GM19455 (cell line): ENCODE data around the gene CLASP1.

Experiments used
- ATAC-seq: cut with Tn5 transposase; IDR thresholded peaks from one replicate; pipeline ENCODE4 v1.9.1; 2021; ENCODE audit not compliant: unreplicated experiment

Gene CLASP1

DNA sequence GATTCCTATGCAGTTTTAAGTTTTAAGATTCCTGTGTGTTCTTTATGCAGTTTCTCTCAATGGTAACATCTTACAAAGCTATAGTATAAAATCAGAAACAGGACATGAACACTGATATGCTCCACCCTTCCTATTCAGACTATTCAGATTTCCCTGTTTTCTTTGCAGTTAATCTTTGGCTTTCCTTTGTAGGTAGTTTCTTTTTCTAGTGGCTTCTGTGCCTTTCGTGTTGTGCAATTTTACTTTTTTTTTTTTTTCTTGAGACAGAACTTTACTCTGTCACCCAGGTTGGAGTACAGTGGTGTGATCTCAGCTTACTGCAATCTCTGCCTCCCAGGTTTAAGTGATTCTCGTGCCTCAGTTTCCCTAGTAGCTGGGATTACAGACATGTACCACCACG lies 213.5 kb downstream of the CLASP1 start:
- ATAC-seq = no peak

- no peak for ATAC-seq
These were observed 218.0 kb downstream of the CLASP1 start for GRCh38 chr2:121431214-121431613.

GRCh38 chr2:121429927-121430520 lies 219.2 kb downstream of the CLASP1 start:
- ATAC-seq = no peak

DNA sequence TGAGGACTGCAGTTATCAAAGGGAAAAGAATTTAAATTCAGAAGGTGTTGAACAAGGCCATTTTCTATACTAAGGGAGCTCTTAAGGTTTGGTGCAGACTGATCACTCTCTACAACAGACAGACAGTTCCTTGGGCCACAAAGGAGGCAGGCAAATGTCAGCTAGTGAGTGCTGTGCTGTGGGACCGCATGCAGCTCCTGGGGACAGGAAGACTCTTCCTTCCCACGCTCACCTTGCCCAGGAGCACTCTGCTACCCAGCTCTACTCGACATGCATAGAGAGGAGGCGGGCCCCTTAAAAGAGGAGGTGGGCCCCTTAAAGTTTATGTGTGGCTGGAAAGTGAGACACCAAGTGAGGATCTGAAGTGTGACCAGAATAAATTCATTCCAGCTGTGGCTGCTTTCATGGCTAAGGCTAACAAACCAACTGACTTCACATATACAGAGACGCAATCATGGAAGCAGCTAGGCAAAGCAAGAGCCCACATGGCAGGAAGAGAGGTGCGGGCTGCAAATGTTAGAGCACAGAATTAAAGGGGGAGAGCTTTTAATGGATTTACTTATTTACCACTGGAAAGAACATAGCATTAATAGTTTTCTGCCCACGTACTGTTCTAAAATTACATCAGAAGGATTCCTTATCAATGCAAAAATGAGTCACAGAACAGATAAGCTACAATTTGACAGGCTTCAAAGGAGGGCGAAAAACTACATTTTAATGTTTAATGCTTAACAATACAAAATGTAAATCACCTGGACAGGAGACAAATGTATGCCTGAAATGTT lies 220.0 kb downstream of the CLASP1 start:
- ATAC-seq = no peak

DNA sequence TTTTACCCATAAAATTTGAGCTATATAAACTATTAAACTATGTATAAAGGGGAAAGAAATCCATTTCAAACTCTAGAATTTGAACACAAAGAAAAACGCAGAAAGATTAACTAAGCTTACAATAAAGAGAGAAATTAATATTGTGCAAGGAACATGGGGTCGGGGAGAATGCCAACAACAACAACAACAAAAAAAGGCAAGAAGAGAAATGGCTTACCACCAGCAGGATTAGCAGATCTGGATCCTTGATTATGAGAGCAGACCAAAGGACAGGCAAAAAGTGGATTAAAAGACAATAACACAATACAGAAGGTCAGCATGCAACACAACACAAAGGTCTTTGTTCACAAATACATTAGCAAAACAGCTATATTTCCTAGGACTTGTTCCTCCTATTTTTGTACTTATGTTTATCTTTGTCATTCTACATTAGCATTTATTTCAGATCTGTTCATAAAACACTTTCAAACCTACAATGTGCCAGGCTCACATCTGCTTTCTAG lies 222.0 kb downstream of the CLASP1 start:
- no peak for ATAC-seq

GRCh38 chr2:121420486-121420885 lies 228.8 kb downstream of the CLASP1 start:
- no peak for ATAC-seq

DNA sequence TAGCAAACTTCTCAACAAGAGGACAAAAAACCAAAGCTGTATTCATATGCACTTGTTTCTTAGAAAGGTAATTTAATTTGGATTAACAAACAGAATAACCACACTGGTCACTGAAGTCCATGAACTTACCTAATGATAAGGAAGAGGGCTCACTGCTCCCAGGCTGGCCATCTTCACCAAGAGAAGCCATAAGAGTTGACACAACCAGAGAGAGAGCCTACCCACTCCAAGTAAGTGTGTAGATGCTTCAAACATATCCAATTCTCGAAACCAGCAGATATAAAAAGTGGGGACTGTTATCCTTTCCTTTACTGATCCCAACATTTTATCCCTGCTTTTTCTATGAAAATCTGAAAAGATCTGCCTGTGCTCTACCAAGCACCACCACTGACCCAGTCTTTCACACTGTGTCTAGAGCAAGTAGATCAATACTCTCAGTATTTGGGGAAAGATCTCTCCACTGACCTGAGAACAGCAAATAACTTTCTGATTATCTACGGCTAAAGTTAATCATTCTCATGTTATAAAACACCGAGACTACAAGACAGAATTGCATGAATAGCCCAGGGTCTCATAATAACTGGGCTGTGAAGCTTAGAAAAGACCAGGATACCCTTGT lies 230.1 kb downstream of the CLASP1 start:
- no peak for ATAC-seq

DNA sequence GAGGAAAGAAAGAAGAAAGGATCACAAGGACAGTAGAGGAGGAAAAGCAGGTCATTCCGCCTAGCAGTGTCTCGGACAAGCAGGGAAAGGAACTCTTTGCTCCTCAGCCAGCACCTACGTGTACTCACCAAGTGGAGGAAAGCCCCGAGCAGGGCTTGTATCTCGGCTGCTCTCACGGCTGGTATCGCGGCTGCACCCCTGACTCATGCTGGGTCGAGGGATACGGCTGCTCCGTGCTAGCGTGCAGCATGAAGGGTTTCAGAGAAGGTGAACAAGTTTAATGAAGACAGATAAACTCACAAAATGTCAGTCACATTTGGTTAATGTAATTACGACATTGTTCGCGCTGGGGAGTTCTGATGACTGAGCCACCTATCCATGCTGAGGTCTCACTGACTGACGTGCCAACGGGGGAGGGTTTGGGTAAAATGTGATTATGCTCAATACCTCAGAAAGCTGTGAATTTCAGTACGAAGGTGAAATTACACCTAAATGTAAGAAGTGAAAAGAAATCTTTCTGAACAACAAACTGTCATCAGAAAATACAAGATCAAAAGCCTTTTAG lies 230.7 kb downstream of the CLASP1 start:
- no peak for ATAC-seq

DNA sequence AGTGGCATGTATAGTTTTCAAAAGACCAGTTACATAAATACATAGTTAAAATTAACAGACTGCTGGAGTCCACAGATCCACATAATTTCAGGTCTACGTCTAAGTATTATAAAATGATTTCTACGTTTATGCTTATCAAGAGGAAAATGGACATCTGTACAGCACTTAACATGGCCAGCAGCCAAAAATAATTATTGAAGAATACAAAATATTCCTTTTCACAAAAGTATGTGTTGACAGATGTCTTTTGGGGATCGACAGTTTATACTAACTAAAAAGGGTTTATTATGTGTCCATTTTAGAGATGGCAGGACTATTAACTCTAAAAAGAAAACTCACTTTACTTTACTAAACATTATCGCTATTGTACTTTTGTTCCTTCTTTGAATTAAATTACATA lies 231.4 kb downstream of the CLASP1 start:
- no peak for ATAC-seq

DNA sequence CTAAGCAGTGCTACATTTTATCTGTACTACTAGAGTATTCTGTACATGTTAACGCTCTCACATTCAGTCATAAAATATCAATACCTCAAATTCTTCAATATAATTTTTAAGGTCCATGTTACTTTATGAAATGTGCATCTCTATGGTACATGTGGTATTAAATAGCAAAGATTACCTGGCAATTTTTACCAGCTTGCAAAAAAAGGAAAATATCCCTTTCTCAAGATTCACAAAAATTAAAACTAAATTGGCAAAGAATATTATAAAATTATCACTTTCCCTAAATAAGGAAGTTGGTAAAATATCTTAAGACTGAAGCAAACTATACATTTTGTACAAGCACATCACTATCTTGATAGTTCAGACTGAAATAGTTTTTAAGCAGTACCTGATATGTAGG lies 233.5 kb downstream of the CLASP1 start:
- ATAC-seq = no peak

DNA sequence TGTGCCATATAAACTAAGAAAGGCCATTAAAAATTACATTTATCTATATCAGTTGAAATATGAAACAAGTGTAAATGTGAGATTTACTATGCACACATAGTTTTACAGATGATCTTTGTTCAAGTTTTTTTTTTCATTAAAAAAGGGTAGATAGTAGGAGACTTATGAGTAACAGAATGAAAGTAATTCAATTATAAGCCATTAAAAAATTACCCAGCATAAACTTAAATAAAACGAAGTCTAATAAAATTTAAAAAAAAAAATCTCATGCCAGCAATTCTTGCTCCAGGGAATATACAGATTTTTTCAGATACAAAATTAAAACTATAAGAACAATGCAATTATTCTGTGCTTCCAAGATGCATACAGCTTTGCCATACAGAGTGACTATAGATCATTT lies 236.9 kb downstream of the CLASP1 start:
- no peak for ATAC-seq

DNA sequence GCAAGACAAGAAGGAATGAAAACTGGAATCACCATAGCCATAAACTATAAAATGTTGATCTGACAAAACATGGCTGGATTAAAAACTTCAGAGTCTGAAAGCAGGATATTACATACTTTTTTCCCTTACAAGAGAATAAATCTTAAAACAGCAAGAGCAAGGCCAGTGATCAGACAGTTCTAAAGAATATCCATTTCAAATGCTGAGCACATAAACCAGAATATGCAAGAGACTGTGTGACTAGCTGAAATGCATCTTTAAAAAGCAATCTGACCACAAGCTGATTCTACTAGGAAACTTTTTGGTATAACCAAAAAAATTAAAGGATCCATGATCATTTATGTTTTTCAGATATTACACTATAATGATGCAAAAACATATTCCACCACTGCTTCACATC lies 239.3 kb downstream of the CLASP1 start:
- ATAC-seq = no peak

DNA sequence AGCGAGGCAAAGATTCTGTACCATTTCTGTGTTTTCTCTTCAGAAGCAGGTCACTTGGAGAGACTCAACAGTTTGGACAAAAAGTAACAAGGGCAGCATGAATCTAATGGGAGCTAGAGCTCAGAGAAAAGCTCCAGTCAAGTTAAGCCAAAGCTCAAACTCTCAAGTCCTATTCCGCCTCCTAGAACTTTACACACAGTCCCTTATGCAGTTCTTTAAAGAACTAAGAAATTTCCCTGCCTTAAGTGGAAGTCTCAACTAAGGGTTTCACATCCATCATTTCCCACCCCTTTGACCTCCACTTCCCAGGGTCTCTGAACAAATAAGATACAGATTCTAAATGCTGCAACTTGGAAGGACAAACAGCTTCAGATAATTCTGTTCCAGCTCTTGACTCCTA lies 239.9 kb downstream of the CLASP1 start:
- ATAC-seq = no peak

DNA sequence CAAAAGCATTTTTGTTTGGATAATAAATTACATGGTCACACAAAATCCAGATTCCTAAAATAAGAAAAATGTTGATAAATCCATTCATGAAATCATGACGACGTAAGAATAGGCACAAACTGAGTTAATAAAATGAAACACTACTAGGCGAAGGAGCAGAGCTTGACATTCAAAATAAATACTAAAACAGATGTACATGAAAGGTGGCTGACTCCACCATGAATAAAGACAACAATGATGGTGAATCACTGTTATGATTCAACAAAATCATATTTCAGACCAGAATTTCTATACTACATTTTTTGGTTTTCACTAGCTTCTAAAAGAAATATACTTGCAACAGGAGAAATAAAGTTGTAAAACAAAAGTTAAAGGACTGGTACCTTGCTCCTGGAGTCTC lies 240.6 kb downstream of the CLASP1 start:
- no peak for ATAC-seq

DNA sequence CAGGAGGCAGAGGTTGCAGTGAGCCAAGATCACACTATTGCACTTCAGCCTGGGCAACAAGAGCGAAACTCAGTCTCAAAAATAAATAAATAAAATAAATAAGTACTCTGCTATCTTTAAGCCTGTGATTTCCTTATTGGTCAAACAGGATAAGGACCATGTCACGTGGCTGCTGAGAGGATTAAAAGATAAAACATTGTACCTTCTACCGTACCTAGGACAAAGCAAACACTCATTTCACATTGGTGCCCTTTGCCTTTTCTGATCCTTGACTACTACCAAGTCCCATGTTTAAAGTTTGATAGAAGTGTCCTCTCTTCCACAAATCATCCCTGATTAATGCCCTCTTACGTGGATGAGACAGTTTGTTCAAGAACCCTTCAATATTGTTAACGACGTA lies 244.0 kb downstream of the CLASP1 start:
- ATAC-seq = no peak

DNA sequence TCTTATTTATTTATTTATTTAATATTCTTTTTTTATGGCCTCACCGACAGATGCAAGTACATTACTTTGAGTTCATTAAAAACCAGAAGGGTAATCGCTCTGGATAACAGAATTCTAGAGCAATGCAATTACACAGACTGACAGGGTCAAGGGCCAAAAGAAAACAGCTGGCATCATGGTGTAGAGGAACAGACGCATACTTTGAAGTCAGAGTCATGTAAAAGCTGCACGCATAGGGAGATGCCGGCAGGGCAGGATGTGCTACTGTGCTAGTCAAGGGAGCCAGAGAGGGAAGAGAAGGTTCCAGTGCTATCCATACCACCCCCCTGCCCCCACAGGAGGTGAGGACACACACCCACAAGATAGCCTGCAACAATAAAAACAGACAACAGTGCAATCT lies 249.1 kb downstream of the CLASP1 start:
- no peak for ATAC-seq

GRCh38 chr2:121398853-121399252 lies 250.4 kb downstream of the CLASP1 start:
- no peak for ATAC-seq

DNA sequence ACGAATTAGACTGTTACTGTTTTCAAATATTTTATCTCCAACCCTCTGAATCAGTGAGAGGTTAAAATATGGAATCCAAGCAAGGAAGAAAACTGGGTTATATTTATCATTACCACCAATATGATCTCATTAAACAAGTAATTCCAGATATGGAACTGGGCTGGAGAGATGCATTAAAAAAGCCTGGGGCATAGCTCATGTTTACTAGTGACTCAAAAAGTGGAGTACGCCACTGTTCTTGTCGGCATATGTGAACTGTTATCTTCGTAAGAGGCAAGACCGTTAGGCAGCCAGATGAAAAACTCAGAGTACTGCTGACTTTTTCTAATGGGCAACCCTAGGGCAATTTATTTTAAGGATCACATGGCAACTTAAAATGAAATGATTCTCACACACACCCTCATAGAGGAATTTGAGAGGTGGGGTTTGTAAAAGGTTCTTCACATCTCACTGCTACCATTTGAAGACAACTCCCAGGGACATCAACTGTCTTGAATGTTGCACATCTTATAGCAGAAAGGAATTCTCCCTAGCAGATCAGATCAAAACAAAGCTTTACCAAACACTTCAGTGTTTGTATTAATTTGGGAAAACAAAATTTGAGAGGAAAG lies 259.1 kb downstream of the CLASP1 start:
- ATAC-seq = no peak

- no peak for ATAC-seq
These were observed 260.9 kb downstream of the CLASP1 start for GRCh38 chr2:121388371-121388770.

- ATAC-seq = no peak
These were observed 261.5 kb downstream of the CLASP1 start for GRCh38 chr2:121387591-121388325.

DNA sequence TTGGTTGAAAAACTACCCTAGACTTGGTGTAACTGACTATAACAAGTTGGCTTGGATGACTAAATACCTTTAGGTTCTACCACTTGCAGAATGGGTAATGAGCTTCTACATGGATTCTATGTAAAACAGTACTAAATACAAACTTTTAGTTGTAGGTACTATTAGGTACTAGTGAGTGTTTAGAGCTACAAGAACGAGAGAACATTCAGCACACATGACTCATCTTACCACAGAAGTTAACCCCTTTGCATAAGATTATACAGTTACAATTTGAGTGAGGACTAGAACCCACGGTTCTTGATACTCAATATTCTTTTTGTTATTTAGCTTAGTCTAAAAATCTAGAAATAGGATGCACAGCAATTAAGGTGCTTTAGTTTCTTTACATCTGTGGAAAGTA lies 262.6 kb downstream of the CLASP1 start:
- ATAC-seq = no peak
